ENCODE data around the gene CORT. TPM values are rescaled to one million over a fixed set of nuclear protein-coding genes. Genes with fewer than 3 reads are reported as not detected.

The CORT gene
- total and polyA plus RNA-seq, 2 donors (not counting 3 experiments of a cell fraction or from before 2014, with no cell fraction given): 0.11 TPM; not detected in 1

DNA sequence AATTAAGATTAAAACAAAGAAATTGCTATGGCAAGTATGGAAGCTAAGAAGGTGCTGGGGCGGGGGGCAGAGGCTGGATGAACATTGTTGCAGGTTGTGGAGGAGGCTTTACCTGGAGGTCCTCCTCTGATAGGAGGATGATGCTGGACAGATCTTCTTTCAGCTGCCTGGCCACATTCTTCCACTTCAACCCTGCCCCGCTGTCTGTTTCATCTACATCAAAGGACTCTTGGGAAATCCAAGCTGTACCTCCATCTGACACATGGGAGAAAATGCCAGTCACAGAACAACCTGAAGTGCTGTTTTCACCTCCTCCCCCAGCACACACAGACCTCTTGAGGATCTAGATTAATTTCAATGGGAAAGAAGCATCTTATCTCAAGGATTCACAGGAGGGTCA lies 17.2 kb downstream of the CORT start:
- dilution Hi-C loops (cut with MboI; ENCODE audit: extremely low pct_ligation_motif_present, low sequenced_read_pairs): no loop called here
- POLR2A ChIA-PET: no interaction called here
- Histone ChIP-seq H3K36me3 (ENCODE audit: control insufficient read depth in 2 of 2, extremely low read depth in 1 of 2, insufficient read depth in 2 of 2, low read length in 2 of 2) (peaks cover 3 to 17% of the 10 kb centered on the region in 2 experiments), H3K9ac (replicated peaks; ENCODE audit: extremely low read depth, insufficient read depth, low read length) (no peak overlapping the region), H3K4me2 (ENCODE audit: insufficient read depth, low read length) (no peak overlapping the region), H3K9me1 (replicated peaks; ENCODE audit: control insufficient read depth, extremely low read depth, insufficient read depth, low read length) (no peaks in the 10 kb centered on the region), H3K4me3 (replicated peaks in 1 of 3; ENCODE audit: insufficient read depth in 1 of 3, low read depth in 1 of 3, low read length in 3 of 3) (no peak overlapping the region), H4K20me1 (replicated peaks; ENCODE audit: control insufficient read depth, extremely low read depth, insufficient read depth, low read length) (no peaks in the 10 kb centered on the region), H3K79me2 (ENCODE audit: control insufficient read depth, insufficient read depth, low read length) (peaks cover 10% of the 10 kb centered on the region), H2AFZ (ENCODE audit: low read depth, low read length) (no peak overlapping the region), H3K4me1 (ENCODE audit: control insufficient read depth, extremely low read depth, insufficient read depth, low read length) (peaks cover 4% of the 10 kb centered on the region), H3K27me3 (ENCODE audit: control insufficient read depth in 2 of 2, insufficient read depth in 2 of 2, low read length in 2 of 2) (no peaks in the 10 kb centered on the region), H3K9me3 (replicated peaks; ENCODE audit: control insufficient read depth, insufficient read depth, low read length) (no peaks in the 10 kb centered on the region), H3K27ac (ENCODE audit: insufficient read depth, low read depth, low read length) (no peak overlapping the region)
- intact Hi-C loops (cut with micrococcal nuclease): no loop called here
- no peak for TF ChIP-seq MYC (IDR thresholded peaks at IDR 0.05; ENCODE audit: low read depth, low read length)
- TF ChIP-seq JUN (IDR thresholded peaks at IDR 0.05; ENCODE audit: borderline replicate concordance, insufficient read depth, insufficient read length, low read depth): no peak
- TF ChIP-seq, protein P1, sequence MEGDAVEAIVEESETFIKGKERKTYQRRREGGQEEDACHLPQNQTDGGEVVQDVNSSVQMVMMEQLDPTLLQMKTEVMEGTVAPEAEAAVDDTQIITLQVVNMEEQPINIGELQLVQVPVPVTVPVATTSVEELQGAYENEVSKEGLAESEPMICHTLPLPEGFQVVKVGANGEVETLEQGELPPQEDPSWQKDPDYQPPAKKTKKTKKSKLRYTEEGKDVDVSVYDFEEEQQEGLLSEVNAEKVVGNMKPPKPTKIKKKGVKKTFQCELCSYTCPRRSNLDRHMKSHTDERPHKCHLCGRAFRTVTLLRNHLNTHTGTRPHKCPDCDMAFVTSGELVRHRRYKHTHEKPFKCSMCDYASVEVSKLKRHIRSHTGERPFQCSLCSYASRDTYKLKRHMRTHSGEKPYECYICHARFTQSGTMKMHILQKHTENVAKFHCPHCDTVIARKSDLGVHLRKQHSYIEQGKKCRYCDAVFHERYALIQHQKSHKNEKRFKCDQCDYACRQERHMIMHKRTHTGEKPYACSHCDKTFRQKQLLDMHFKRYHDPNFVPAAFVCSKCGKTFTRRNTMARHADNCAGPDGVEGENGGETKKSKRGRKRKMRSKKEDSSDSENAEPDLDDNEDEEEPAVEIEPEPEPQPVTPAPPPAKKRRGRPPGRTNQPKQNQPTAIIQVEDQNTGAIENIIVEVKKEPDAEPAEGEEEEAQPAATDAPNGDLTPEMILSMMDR (IDR thresholded peaks at IDR 0.05; ENCODE audit: extremely low read depth in 1 of 2, insufficient read depth in 1 of 2, low read depth in 1 of 2, low read length in 2 of 2): no peak
- TF ChIP-seq, protein P2, sequence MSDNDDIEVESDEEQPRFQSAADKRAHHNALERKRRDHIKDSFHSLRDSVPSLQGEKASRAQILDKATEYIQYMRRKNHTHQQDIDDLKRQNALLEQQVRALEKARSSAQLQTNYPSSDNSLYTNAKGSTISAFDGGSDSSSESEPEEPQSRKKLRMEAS (IDR thresholded peaks at IDR 0.05; ENCODE audit: insufficient read depth, insufficient read length): no peak
- DNase-seq (ENCODE audit: low read depth, low spot score) (no peak), FAIRE-seq (no peak)
- CTCF ChIA-PET: no interaction called here
- no TSS peak for BruUV-seq (replicated peaks)

DNA sequence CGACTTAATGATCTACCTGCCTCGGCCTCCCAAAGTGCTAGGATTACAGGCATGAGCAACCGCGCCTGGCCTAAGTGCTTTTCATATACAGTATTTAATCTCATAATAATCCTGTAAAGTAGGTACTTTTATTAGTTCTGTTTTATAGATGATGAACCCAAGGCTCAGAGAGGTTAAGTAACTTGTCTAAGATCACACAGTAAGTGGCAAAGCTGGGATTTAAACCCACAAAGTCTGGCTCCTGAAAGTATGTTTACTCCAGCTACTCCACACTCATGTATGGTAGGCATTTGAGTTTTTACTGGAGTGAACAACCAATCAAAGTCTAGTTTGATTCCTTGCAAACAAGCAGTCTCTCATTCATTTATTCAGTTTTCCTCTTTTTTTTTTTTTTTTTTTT lies 20.2 kb downstream of the CORT start:
- intact Hi-C loops (cut with micrococcal nuclease): no loop called here
- no peaks in the 10 kb centered on the region for H3K27me3 ChIP-seq (ENCODE audit: control insufficient read depth in 2 of 2, insufficient read depth in 2 of 2, low read length in 2 of 2)
- H3K9ac ChIP-seq (replicated peaks; ENCODE audit: extremely low read depth, insufficient read depth, low read length): no peak overlapping the region
- TF ChIP-seq, protein P2 (IDR thresholded peaks at IDR 0.05; ENCODE audit: insufficient read depth, insufficient read length): no peak
- no peak for TF ChIP-seq EZH2 (IDR thresholded peaks at IDR 0.05; ENCODE audit: borderline replicate concordance, low read depth, low read length, severe bottlenecking)
- TF ChIP-seq JUN (IDR thresholded peaks at IDR 0.05; ENCODE audit: borderline replicate concordance, insufficient read depth, insufficient read length, low read depth): no peak
- TF ChIP-seq GATA2 (IDR thresholded peaks at IDR 0.05; ENCODE audit: insufficient read depth, insufficient read length, low read depth, low read length): no peak
- TF ChIP-seq, protein P1 (IDR thresholded peaks at IDR 0.05; ENCODE audit: extremely low read depth in 1 of 2, insufficient read depth in 1 of 2, low read depth in 1 of 2, low read length in 2 of 2): no peak
- TF ChIP-seq MYC (IDR thresholded peaks at IDR 0.05; ENCODE audit: low read depth, low read length): no peak
- no peak for TF ChIP-seq FOS (IDR thresholded peaks at IDR 0.05; ENCODE audit: borderline replicate concordance, insufficient read depth, low read length)
- no peak for TF ChIP-seq POLR2A (IDR thresholded peaks at IDR 0.05; ENCODE audit: low read depth, low read length)
- TF ChIP-seq POLR2AphosphoS5 (IDR thresholded peaks at IDR 0.05; ENCODE audit: insufficient read depth, low read depth, low read length): no peak
- H4K20me1 ChIP-seq (replicated peaks; ENCODE audit: control insufficient read depth, extremely low read depth, insufficient read depth, low read length): no peaks in the 10 kb centered on the region
- POLR2A ChIA-PET: no interaction called here
- H3K4me3 ChIP-seq (replicated peaks in 1 of 3; ENCODE audit: insufficient read depth in 1 of 3, low read depth in 1 of 3, low read length in 3 of 3): no peak overlapping the region
- no peak overlapping the region for H2AFZ ChIP-seq (ENCODE audit: low read depth, low read length)
- CTCF ChIA-PET: no interaction called here
- BruUV-seq (replicated peaks): no TSS peak
- peaks cover 4% of the 10 kb centered on the region for H3K4me1 ChIP-seq (ENCODE audit: control insufficient read depth, extremely low read depth, insufficient read depth, low read length)
- H3K79me2 ChIP-seq (ENCODE audit: control insufficient read depth, insufficient read depth, low read length): peaks cover 10% of the 10 kb centered on the region
- no peaks in the 10 kb centered on the region for H3K9me3 ChIP-seq (replicated peaks; ENCODE audit: control insufficient read depth, insufficient read depth, low read length)
- H3K27ac ChIP-seq (ENCODE audit: insufficient read depth, low read depth, low read length): no peak overlapping the region
- DNase-seq (ENCODE audit: low read depth, low spot score) (no peak), FAIRE-seq (no peak)
- H3K36me3 ChIP-seq (ENCODE audit: control insufficient read depth in 2 of 2, extremely low read depth in 1 of 2, insufficient read depth in 2 of 2, low read length in 2 of 2): peaks cover 0 to 5% of the 10 kb centered on the region in 2 experiments
- H3K9me1 ChIP-seq (replicated peaks; ENCODE audit: control insufficient read depth, extremely low read depth, insufficient read depth, low read length): no peaks in the 10 kb centered on the region
- dilution Hi-C loops (cut with MboI; ENCODE audit: extremely low pct_ligation_motif_present, low sequenced_read_pairs): no loop called here
- H3K4me2 ChIP-seq (ENCODE audit: insufficient read depth, low read length): no peak overlapping the region

Measured in endothelial cell of umbilical vein (primary cell).